Measurements from ENCODE around the gene TENM4. TPM values are rescaled to one million over a fixed set of nuclear protein-coding genes. Genes with fewer than 3 reads are reported as not detected.

The TENM4 gene
- total RNA-seq, 1 donor from 2014 or later: 5.1 TPM

- Mint-ChIP-seq H3K9me3 (no peaks in the 10 kb centered on the region), H3K4me1 (peaks cover 9% of the 10 kb centered on the region), H3K4me3 (no peak overlapping the region), H3K27ac (no peak overlapping the region), H3K27me3 (ENCODE audit: insufficient read depth, low read depth) (no peaks in the 10 kb centered on the region), H3K36me3 (no peaks in the 10 kb centered on the region)
- Histone ChIP-seq H3K4me3 (no peak overlapping the region), H3F3A (ENCODE audit: low read depth) (no peaks in the 10 kb centered on the region), H3K9ac (no peak overlapping the region), H3K79me2 (ENCODE audit: low read depth) (no peaks in the 10 kb centered on the region), H3K36me3 (no peaks in the 10 kb centered on the region), H3K27ac (no peak overlapping the region), H2AFZ (replicated peaks) (no peak overlapping the region), H3K27me3 (no peaks in the 10 kb centered on the region), H3K4me2 (no peak overlapping the region), H4K20me1 (ENCODE audit: low read depth) (no peaks in the 10 kb centered on the region), H3K9me3 (ENCODE audit: low read depth) (no peaks in the 10 kb centered on the region), H3K4me1 (no peaks in the 10 kb centered on the region)
- TF ChIP-seq CTCF (IDR thresholded peaks at IDR 0.05): no peak
- DNase-seq (ENCODE audit: low spot score): no peak
These were observed 96.0 kb downstream of the TENM4 start for GRCh38 chr11:79344753-79345294.

- Histone ChIP-seq H3K27me3 (no peaks in the 10 kb centered on the region), H3K4me1 (no peaks in the 10 kb centered on the region), H4K20me1 (ENCODE audit: low read depth) (no peaks in the 10 kb centered on the region), H3K9me3 (ENCODE audit: low read depth) (no peaks in the 10 kb centered on the region), H3K4me3 (no peak overlapping the region), H3K4me2 (no peak overlapping the region), H3K9ac (no peak overlapping the region), H3K36me3 (no peaks in the 10 kb centered on the region), H3K79me2 (ENCODE audit: low read depth) (no peaks in the 10 kb centered on the region), H2AFZ (replicated peaks) (no peak overlapping the region), H3K27ac (no peak overlapping the region), H3F3A (ENCODE audit: low read depth) (no peaks in the 10 kb centered on the region)
- no peak for DNase-seq (ENCODE audit: low spot score)
- no peak overlapping the region for H3K4me3 Mint-ChIP-seq
- peaks cover 2% of the 10 kb centered on the region for H3K27me3 Mint-ChIP-seq (ENCODE audit: insufficient read depth, low read depth)
- H3K4me1 Mint-ChIP-seq: peaks cover 9% of the 10 kb centered on the region
- no peak overlapping the region for H3K27ac Mint-ChIP-seq
- H3K9me3 Mint-ChIP-seq: no peaks in the 10 kb centered on the region
- no peaks in the 10 kb centered on the region for H3K36me3 Mint-ChIP-seq
- no peak for TF ChIP-seq CTCF (IDR thresholded peaks at IDR 0.05)
These were observed 98.1 kb downstream of the TENM4 start for GRCh38 chr11:79342686-79343085.

GRCh38 chr11:79342236-79342635, 98.6 kb downstream of the TENM4 start:
- Histone ChIP-seq H3K4me2 (no peak overlapping the region), H3K9me3 (ENCODE audit: low read depth) (no peaks in the 10 kb centered on the region), H3K9ac (no peak overlapping the region), H3K4me3 (no peak overlapping the region), H3K27ac (no peak overlapping the region), H3F3A (ENCODE audit: low read depth) (no peaks in the 10 kb centered on the region), H3K36me3 (no peaks in the 10 kb centered on the region), H4K20me1 (ENCODE audit: low read depth) (no peaks in the 10 kb centered on the region), H3K4me1 (no peaks in the 10 kb centered on the region), H2AFZ (replicated peaks) (no peak overlapping the region), H3K27me3 (no peaks in the 10 kb centered on the region), H3K79me2 (ENCODE audit: low read depth) (no peaks in the 10 kb centered on the region)
- no peaks in the 10 kb centered on the region for H3K36me3 Mint-ChIP-seq
- H3K27ac Mint-ChIP-seq: no peak overlapping the region
- no peak overlapping the region for H3K4me3 Mint-ChIP-seq
- TF ChIP-seq CTCF (IDR thresholded peaks at IDR 0.05): no peak
- TF ChIP-seq EZH2phosphoT487 (IDR thresholded peaks at IDR 0.05): no peak
- TF ChIP-seq EZH2 (IDR thresholded peaks at IDR 0.05): no peak
- no peaks in the 10 kb centered on the region for H3K9me3 Mint-ChIP-seq
- peaks cover 9% of the 10 kb centered on the region for H3K4me1 Mint-ChIP-seq
- H3K27me3 Mint-ChIP-seq (ENCODE audit: insufficient read depth, low read depth): peaks cover 2% of the 10 kb centered on the region
- DNase-seq (ENCODE audit: low spot score): no peak

All from neural progenitor cell (in vitro differentiated cells).